HepG2 (cell line): ENCODE measurements around the gene CTDP1. TPM values are rescaled to one million over a fixed set of nuclear protein-coding genes. Genes with fewer than 3 reads are reported as not detected.

Experiments
- CAMTA2 ChIP-seq: sonication (generic); formaldehyde crosslinking; IDR thresholded peaks from 2 replicates; pipeline ENCODE4 v1.4.0; 2020; ENCODE audit warnings: mild to moderate bottlenecking, missing genetic modification reagents, borderline replicate concordance
- CBX5 ChIP-seq: sonication (generic); formaldehyde crosslinking; IDR thresholded peaks from 2 replicates; pipeline ENCODE4 v1.4.0; 2020; ENCODE audit warnings: missing genetic modification reagents, borderline replicate concordance
- CHD2 ChIP-seq: IDR thresholded peaks from 2 replicates; pipeline ENCODE4 v1.6.1; 2011; ENCODE audit warnings: low read depth, low read length, improper control_type of control experiment
- GABPA ChIP-seq, 2 experiments: IDR thresholded peaks; 2 replicates each; pipeline ENCODE4 v1.6.1; 2011 to 2016; ENCODE audit warnings: low read depth in 2 of 2, low read length in 1 of 2, missing biosample characterization in 1 of 2, missing genetic modification characterization in 1 of 2
- ISL2 ChIP-seq: sonication (generic); formaldehyde crosslinking; IDR thresholded peaks from 2 replicates; pipeline ENCODE4 v1.5.0; 2020; ENCODE audit warnings: missing genetic modification reagents
- KLF13 ChIP-seq: sonication (generic); formaldehyde crosslinking; IDR thresholded peaks from 2 replicates; pipeline ENCODE4 v1.4.0; 2020; ENCODE audit warnings: mild to moderate bottlenecking, missing genetic modification reagents
- PLRG1 ChIP-seq: fragments of 450-650 bp; conservative IDR thresholded peaks from 2 replicates; pipeline ENCODE4 v1.6.1; 2016
- RAD21 ChIP-seq: fragments of 450-650 bp; formaldehyde crosslinking; IDR thresholded peaks from 2 replicates; pipeline ENCODE4 v1.5.0; 2020; ENCODE audit warnings: mild to moderate bottlenecking
- SETDB1 ChIP-seq: sonication (generic); formaldehyde crosslinking; IDR thresholded peaks from 2 replicates; pipeline ENCODE4 v1.5.1; 2020; ENCODE audit warnings: missing genetic modification reagents, mild to moderate bottlenecking, borderline replicate concordance
- SYNCRIP ChIP-seq: fragments of 200-400 bp; formaldehyde crosslinking; IDR thresholded peaks from 2 replicates; pipeline ENCODE4 v1.6.1; 2018; ENCODE audit warnings: mild to moderate bottlenecking, low read depth, low read length; ENCODE audit not compliant: insufficient read depth
- ZBTB4 ChIP-seq: sonication (generic); formaldehyde crosslinking; IDR thresholded peaks from 2 replicates; pipeline ENCODE4 v1.4.0; 2020; ENCODE audit warnings: missing genetic modification reagents, mild to moderate bottlenecking, borderline replicate concordance
- ZEB1 ChIP-seq: IDR thresholded peaks from 2 replicates; pipeline ENCODE4 v1.6.1; 2012; ENCODE audit warnings: mild to moderate bottlenecking, low read depth, inconsistent platforms; ENCODE audit not compliant: insufficient replicate concordance
- ZNF652 ChIP-seq: IDR thresholded peaks from 2 replicates; pipeline ENCODE4 v1.6.1; 2016; ENCODE audit warnings: low read depth, borderline replicate concordance
- polyA plus RNA-seq, 8 experiments: library from polyadenylated mRNA; depleted of rRNA in 3 of 8; stranded (reverse) in 7 of 8; unstranded in 1 of 8; fragments of >200 nt; fragmentation: Illumina TruSeq in 4 of 8; extraction: Trizol in 4 of 8; gene quantifications; 2 replicates each; pipeline versions ENCODE4 v1.2.1 to v1.2.3, GENCODE V29; 2011 to 2016; ENCODE audit warnings: low read depth in 4 of 8, missing spikeins in 1 of 8, mixed read lengths in 1 of 8; ENCODE audit not compliant: insufficient read depth in 1 of 8
- total RNA-seq, 5 experiments: library from RNA; depleted of rRNA; stranded (reverse); fragments of >200 nt; fragmentation: Illumina TruSeq; extraction: Trizol; gene quantifications; 2 replicates each; pipeline ENCODE4 v1.2.3, GENCODE V29; 2016; ENCODE audit warnings: low read depth in 1 of 5
- TF ChIP-seq, protein P1 (sequence below): sonication (generic); formaldehyde crosslinking; IDR thresholded peaks from 2 replicates; pipeline ENCODE4 v1.4.0; 2020; ENCODE audit warnings: missing genetic modification reagents
- TF ChIP-seq, protein P2 (sequence below): sonication (generic); formaldehyde crosslinking; IDR thresholded peaks from 2 replicates; pipeline ENCODE4 v1.5.0; 2020; ENCODE audit warnings: mild to moderate bottlenecking, missing genetic modification reagents, borderline replicate concordance
- TF ChIP-seq, protein P3 (sequence below): sonication (generic); formaldehyde crosslinking; IDR thresholded peaks from 2 replicates; pipeline ENCODE4 v1.4.0; 2020; ENCODE audit warnings: mild to moderate bottlenecking, low read depth, missing genetic modification reagents
- TF ChIP-seq, protein P4 (sequence below): sonication (generic); formaldehyde crosslinking; IDR thresholded peaks from 2 replicates; pipeline ENCODE4 v1.5.0; 2020; ENCODE audit warnings: missing genetic modification reagents, mild to moderate bottlenecking, borderline replicate concordance

CTDP1 gene
- total and polyA plus RNA-seq, 2 of the 13 experiments (the other 11 are each of a cell fraction or from before 2014, with no cell fraction given), result 6.9 to 11.0 TPM

DNA sequence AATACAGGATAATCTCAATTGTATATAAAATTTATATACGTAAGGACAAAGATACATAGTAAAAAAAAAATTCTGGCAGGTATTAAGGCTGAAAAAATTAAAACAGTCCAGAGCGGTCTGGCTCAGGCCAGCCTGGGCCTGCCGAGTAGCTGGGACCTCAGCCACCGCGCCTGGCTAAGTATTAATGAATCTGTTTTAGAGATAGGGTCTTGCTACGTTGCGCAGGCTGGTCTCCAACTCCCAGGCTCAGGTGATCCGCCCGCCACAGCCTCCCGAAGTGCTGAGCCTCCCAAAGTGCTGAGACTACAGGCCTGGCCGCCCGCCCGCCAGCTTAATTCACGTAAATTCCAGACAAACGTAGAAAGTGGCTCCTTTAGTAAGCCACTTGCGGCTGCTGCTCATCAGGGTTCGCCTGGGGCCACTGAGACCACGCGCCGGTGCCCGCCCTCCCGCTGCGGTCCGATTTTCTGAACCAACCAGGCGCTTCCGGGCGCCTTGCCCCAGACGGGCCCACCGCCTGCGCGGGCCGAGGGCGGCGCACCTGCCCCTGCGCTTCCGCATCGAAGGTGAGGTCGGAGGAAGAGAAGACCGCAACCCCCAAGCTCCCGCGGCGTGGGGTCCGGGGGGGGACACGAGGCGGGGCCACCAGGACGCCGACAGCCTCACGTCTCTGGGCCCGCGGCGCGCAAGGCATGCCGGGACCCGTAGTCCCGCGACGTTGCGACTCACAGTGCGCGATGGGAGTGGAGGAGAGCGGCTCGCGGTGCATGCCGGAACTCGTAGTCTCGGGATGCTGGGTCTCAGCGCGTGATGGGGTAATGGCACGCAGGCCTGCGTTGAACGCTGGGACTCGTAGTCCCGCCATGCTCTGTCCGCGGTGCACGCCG, 695 bp upstream of the CTDP1 start (continued):
- TF ChIP-seq, protein P1, sequence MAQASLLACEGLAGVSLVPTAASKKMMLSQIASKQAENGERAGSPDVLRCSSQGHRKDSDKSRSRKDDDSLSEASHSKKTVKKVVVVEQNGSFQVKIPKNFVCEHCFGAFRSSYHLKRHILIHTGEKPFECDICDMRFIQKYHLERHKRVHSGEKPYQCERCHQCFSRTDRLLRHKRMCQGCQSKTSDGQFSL, result peak; percentile 85
- TF ChIP-seq, protein P2, sequence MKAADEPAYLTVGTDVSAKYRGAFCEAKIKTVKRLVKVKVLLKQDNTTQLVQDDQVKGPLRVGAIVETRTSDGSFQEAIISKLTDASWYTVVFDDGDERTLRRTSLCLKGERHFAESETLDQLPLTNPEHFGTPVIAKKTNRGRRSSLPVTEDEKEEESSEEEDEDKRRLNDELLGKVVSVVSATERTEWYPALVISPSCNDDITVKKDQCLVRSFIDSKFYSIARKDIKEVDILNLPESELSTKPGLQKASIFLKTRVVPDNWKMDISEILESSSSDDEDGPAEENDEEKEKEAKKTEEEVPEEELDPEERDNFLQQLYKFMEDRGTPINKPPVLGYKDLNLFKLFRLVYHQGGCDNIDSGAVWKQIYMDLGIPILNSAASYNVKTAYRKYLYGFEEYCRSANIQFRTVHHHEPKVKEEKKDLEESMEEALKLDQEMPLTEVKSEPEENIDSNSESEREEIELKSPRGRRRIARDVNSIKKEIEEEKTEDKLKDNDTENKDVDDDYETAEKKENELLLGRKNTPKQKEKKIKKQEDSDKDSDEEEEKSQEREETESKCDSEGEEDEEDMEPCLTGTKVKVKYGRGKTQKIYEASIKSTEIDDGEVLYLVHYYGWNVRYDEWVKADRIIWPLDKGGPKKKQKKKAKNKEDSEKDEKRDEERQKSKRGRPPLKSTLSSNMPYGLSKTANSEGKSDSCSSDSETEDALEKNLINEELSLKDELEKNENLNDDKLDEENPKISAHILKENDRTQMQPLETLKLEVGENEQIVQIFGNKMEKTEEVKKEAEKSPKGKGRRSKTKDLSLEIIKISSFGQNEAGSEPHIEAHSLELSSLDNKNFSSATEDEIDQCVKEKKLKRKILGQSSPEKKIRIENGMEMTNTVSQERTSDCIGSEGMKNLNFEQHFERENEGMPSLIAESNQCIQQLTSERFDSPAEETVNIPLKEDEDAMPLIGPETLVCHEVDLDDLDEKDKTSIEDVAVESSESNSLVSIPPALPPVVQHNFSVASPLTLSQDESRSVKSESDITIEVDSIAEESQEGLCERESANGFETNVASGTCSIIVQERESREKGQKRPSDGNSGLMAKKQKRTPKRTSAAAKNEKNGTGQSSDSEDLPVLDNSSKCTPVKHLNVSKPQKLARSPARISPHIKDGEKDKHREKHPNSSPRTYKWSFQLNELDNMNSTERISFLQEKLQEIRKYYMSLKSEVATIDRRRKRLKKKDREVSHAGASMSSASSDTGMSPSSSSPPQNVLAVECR (CRISPR knock-in tag), result peak; percentile 88; the same call in 1 of the 2 replicates
- TF ChIP-seq PLRG1 (no peak), CHD2 (peak; percentile 88), ZBTB4 (peak; percentile 49; the same call in 1 of the 2 replicates), SYNCRIP (no peak), GABPA (IDR thresholded peaks at IDR 0.05; ENCODE audit: low read depth, low read length) (no peak), GABPA (CRISPR knock-in tag; IDR thresholded peaks at IDR 0.05; ENCODE audit: low read depth) (peak; percentile 81), ZNF652 (no peak; the same call in 1 of the 2 replicates), KLF13 (CRISPR knock-in tag) (no peak), ZEB1 (peak; percentile 91), CAMTA2 (0 out of 2 replicates have a peak, but pooled peaks have one; percentile 22), RAD21 (CRISPR knock-in tag) (0 out of 2 replicates have a peak, but pooled peaks have one; percentile 2), SETDB1 (CRISPR knock-in tag) (no peak), CBX5 (CRISPR knock-in tag) (peak; percentile 35; the same call in 1 of the 2 replicates), ISL2 (CRISPR knock-in tag) (peak; percentile 42)
- TF ChIP-seq, protein P3, sequence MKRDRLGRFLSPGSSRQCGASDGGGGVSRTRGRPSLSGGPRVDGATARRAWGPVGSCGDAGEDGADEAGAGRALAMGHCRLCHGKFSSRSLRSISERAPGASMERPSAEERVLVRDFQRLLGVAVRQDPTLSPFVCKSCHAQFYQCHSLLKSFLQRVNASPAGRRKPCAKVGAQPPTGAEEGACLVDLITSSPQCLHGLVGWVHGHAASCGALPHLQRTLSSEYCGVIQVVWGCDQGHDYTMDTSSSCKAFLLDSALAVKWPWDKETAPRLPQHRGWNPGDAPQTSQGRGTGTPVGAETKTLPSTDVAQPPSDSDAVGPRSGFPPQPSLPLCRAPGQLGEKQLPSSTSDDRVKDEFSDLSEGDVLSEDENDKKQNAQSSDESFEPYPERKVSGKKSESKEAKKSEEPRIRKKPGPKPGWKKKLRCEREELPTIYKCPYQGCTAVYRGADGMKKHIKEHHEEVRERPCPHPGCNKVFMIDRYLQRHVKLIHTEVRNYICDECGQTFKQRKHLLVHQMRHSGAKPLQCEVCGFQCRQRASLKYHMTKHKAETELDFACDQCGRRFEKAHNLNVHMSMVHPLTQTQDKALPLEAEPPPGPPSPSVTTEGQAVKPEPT (CRISPR knock-in tag), result no peak
- TF ChIP-seq, protein P4, sequence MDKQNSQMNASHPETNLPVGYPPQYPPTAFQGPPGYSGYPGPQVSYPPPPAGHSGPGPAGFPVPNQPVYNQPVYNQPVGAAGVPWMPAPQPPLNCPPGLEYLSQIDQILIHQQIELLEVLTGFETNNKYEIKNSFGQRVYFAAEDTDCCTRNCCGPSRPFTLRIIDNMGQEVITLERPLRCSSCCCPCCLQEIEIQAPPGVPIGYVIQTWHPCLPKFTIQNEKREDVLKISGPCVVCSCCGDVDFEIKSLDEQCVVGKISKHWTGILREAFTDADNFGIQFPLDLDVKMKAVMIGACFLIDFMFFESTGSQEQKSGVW, result no peak
